Fibroblast of upper back skin (primary cell): ENCODE data around the gene SMTNL2.
"Not testable (repeated sequence)": the region's sequence is repeated elsewhere in the genome, so short reads cannot be mapped to it uniquely, and the experiment has no call there.

Experiments
- DNase-seq: peaks from one replicate; pipeline ENCODE4 v3.0.0-alpha.2; 2013

SMTNL2 gene

GRCh38 chr17:4560837-4561256 is 23.5 kb upstream of the SMTNL2 start:
- no peak for DNase-seq

DNA sequence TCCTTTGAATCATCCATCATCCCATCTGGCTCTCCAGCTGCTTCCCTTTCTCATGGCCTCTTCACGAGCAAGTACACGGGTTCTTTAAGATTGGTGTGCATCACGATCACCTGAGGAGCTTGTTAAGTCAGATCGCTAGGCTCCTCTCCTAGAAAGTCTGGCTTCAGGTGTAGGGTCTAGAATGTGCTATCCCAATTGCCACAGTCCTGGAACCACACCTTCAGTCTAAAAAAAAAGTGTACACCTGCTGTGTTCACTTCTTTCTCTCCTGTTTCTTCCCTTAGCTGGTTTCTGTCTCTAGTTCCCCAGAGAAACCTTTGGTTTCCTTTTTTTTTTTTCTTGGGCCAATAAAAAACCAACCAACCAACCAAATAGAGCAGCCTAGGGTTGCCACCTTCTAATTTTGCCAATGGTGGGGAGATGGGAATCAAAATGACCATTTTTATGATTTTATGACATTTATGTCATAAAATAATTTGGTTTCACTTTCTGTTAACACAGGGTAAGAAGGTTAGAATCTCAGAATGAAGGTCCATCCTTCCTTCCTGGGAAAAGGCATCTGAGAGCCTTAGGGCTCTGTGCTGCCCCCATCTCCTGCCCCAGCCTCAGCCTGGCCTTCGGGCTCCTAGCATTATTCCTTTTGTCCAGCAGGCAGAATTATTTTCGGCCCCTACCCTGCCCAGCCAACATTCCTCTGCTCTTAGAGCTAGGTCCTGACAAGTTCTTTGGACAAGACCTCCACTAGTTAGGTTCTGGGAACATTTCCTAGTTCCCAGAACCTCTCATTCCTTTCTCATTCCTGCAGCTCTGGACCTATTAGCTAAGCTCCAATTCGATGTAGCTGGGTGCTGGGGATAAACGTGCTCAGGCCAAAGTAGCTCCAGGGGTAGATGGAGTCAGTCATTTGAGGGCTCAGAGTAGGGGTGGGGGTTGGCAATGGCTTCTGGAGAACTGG is 22.0 kb upstream of the SMTNL2 start:
- no peak for DNase-seq

- peak; percentile 73 for DNase-seq
These were observed 18.9 kb upstream of the SMTNL2 start for GRCh38 chr17:4565209-4566141.

DNA sequence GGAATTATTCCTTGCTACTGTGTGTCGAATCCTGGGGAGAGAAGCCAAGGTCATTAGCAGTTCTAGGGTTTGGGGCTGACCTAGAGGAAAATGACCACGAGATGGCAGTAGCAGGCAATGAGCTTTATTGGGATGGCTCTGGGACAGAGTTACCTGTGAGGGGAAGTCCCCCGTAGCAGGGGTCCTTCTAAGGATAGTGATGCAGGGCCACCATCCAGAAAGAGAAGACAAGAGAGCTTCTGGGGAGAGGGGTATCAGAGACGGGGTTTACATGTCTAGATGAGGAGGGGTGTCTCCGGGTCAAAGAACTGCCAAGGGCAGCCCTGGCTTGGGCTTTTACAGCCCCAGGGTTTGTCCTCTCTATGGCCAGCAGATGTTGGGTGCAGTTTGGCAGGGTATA is 17.5 kb upstream of the SMTNL2 start:
- DNase-seq = peak; percentile 45

DNA sequence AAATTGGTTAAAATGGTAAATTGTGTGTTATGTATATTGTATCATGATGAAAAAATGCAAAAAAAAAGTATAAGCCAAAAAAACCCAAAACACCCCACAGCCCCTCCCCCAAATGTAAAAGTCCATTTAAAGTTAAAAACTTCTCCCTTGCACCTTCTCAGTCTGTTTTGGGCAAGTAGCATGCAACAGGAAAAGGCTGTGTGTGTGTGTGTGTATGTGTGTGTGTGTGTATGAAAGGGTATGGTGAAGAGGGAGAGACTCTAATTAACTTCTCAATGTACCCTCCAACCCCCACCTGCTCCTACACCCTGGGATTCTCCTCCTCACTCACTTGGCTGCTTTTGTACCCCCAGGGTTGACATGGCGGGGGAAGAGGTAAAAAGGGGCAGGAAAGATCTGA is 14.7 kb upstream of the SMTNL2 start:
- DNase-seq = no peak

- no peak for DNase-seq
These were observed 12.2 kb upstream of the SMTNL2 start for GRCh38 chr17:4572131-4572530.

- DNase-seq = no peak
These were observed 11.2 kb upstream of the SMTNL2 start for GRCh38 chr17:4573115-4573514.

GRCh38 chr17:4573669-4574068 is 10.7 kb upstream of the SMTNL2 start:
- no peak for DNase-seq

DNA sequence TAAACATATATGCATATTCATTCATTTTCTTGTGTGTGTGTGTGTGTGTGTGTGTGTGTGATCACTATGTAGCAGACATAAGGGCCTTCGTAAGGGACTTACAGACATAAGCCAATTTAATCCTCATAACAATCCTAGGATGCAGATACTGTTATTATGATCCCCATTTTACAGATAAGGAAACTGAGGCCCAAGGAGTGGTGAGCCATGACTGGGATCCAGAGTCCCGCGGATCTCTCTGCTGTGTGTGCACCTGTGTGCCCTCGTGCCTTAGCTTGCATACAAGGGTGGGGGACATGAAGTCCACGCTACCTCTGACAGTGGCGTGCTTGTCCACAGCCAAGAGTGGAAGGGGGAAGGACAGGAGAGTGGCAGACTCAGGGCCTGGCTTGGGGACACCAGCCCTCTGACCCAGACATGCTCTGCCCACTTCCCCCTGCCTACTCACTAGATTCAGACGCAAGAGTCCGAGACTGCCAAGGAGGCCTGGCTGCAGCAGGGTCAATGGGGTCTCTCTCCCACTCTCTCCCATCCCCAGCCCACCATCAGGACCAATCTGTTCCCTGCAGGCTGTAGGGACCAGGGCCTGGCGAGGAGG is 9.8 kb upstream of the SMTNL2 start:
- no peak for DNase-seq

DNA sequence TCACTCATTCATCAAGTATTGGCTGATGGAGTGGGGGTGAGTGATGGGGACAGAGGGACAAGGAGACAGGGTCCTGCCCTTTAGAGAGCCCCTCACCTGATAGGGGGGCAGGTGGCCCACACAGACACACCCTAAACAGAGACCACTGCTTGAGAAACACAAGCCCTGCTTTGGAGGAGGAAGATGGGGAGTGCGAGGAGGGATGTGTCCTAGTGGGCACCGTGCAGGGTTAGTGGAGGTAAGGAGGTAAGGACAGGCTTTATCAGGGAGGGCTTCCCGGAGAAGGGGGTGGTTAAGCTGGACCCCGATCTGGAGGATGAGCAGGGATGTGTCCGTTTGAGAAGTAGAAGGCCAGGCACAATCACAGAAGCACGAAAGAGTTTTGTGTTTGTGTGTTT is 8.2 kb upstream of the SMTNL2 start:
- DNase-seq = no peak

DNA sequence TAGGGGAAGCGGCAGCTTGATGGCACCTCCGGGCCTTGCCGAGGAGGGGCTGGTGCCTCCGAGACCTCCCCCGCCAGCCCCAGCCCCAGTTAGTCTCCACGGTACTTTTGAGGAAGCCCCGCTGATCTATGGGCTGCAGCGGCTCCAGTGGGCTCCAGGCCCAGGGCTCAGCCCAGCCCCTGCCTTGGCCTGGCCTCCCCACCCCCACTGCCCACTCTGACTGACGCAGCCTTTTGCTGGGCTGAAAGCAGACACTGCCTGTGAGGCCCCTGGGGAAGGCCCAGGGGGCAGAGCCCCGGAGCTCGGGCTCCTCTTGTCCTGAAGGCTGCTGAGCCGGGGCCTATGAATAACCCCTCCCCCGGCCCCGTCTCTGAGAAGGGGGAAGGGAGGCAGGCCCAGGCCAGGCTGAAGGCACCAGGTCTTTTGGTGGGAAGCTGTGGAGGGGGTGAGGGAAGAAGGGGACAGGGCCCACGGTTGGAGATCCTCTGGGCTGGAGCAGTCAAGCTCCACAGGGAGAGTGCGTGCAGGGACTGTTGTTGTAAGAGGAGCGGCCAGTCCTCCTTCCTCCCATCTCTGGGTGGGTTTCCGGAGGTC is 7.5 kb upstream of the SMTNL2 start:
- DNase-seq = no peak

GRCh38 chr17:4577386-4577993 is 6.8 kb upstream of the SMTNL2 start:
- no peak for DNase-seq

- not testable (repeated sequence) for DNase-seq
These were observed 6.0 kb upstream of the SMTNL2 start for GRCh38 chr17:4578349-4578748.

DNA sequence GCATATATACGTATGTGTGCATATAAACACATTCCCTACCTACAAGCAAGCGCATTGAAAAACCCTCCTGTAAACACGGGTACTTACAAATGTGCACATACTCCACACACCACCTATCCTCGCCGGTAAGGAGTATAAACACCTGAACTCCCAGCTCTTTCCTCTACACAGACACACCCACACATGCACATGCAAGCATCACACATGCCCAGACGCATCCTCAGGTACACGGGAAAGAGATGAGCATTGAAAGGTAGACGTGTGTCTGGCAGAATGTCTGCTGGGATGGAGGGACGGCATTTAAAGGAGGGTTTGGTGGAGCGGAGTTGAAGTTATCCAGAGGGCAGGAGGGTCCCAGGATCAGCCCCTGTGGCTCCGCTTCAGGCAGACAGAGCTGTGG is 4.7 kb upstream of the SMTNL2 start:
- DNase-seq = no peak

- DNase-seq = no peak
These were observed 4.0 kb upstream of the SMTNL2 start for GRCh38 chr17:4580291-4580690.

GRCh38 chr17:4582101-4582501 is 2.2 kb upstream of the SMTNL2 start:
- DNase-seq = no peak

DNA sequence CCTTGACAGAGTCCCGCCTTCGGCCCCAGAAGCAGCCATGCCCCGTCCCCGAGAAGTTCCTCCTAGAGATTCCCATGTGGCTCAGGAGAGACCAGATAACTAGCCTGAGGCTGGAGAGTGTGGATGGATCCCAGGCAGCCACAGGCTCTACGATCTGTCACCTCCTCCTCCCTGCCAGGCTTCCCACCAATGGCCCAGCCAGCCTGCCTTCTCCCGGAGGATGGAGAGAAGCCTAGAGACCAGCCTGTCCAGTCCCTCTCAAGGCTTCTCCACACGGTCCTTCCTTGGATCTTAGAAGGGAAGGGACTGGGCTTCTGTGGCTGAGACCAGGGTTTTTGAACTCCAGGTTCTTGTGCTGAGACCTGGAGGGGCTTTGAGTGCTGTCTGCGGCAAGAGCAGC is 1.6 kb upstream of the SMTNL2 start:
- no peak for DNase-seq

DNA sequence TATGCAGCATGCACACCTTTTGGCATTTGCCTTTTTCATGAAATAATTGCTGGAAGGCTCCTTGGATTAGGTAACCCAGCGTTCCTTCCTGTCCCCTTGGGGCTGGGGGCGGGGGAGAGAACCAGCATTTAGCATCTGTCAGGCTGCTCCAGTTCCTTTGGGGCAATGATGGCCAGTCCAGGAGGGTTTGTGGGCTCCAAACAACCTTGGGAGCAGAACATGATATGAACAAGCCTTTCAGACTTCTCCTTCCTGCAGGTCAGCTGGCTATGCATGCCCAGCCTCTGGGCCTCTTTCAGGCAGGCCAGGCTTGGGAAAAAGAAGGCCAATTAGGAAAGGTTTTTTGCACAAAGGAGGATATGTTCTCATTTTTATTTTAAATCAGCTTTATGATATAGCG is 1.1 kb upstream of the SMTNL2 start:
- DNase-seq = no peak

DNA sequence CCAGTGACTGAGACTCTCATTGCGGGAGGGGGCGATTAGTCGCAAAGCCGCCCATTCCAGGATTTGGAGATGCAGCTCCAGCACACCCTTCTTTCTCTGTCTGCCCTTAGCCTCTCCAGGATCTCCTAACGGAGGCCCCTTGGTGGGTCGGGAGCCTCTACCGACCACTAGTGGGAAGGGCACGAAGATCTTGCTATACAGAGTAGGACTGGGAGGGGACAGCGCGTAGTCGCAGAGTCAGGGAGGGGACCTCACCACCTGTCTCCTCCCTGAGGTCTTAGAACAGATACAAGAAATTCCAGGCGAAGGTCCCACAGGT is 588 bp upstream of the SMTNL2 start:
- no peak for DNase-seq

- no peak for DNase-seq
These were observed 748 bp downstream of the SMTNL2 start for GRCh38 chr17:4584917-4585637.

GRCh38 chr17:4585638-4585994 is 1.3 kb downstream of the SMTNL2 start:
- no peak for DNase-seq

DNA sequence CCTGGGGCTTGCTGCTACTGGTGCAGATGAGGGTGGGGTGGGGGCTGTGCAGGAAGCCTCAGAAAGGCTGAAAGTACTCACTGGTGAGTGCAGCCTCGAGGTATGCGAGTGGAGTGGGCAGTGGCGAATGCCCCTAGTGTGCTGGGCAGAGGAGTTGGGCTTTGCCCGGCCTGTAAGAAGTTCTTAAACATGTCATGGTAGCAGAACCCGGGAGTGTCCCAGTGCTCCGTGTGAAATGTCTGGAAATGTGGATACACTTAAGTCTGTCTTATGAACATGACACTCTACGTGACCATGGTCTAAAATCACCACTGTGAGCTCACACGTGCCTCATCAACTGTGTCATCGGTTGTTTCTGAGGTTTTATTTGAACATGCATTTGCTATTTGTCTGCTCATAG is 1.7 kb downstream of the SMTNL2 start:
- no peak for DNase-seq
